PC-9 (cell line): ENCODE data around the gene SLC8A1. TPM values are rescaled to one million over a fixed set of nuclear protein-coding genes. Genes with fewer than 3 reads are reported as not detected.

Experiments used
- BruUV-seq: library from RNA; stranded (reverse); fragments of 400-500 nt; replicated peaks from 2 replicates; lab custom pipeline; 2021; lab: Mats Ljungman, UMichigan
- CTCF ChIA-PET: fragments of 300-600 bp; sonication (Branson Sonifier 250); formaldehyde crosslinking; loops from one replicate; lab custom pipeline; 2022; ENCODE audit warnings: antibody characterized with exemption; lab: Charles Lee
- POLR2A ChIA-PET: fragments of 300-600 bp; sonication (Branson Sonifier 250); formaldehyde crosslinking; loops from one replicate; lab custom pipeline; 2022; ENCODE audit warnings: antibody characterized with exemption; ENCODE audit not compliant: unreplicated experiment; lab: Charles Lee
- DNase-seq, 2 experiments: peaks; one replicate each; pipeline versions ENCODE4 v3.0.0 to v3.0.0-alpha.2; 2015 to 2022; ENCODE audit warnings: mixed read lengths in 1 of 2
- H2AFZ ChIP-seq: fragments of 200-600 bp; sonication (generic); 2 replicates; pipeline ENCODE4 v1.8.1; 2017; ENCODE audit warnings: antibody characterized with exemption
- H3F3A ChIP-seq: fragments of 200-600 bp; sonication (generic); 2 replicates; pipeline ENCODE4 v1.8.1; 2017; ENCODE audit warnings: antibody characterized with exemption, mild to moderate bottlenecking, low read depth; ENCODE audit not compliant: insufficient read depth
- H3K27ac ChIP-seq: fragments of 200-600 bp; sonication (generic); 2 replicates; pipeline ENCODE4 v1.6.1; 2016; ENCODE audit warnings: mixed run types
- H3K27me3 ChIP-seq: fragments of 200-600 bp; sonication (generic); 2 replicates; pipeline ENCODE4 v1.6.1; 2016; ENCODE audit warnings: low read depth, mixed run types; ENCODE audit not compliant: insufficient read depth
- H3K36me3 ChIP-seq: fragments of 200-600 bp; sonication (generic); 2 replicates; pipeline ENCODE4 v1.6.1; 2016; ENCODE audit warnings: low read depth, mixed run types
- H3K4me1 ChIP-seq: fragments of 200-600 bp; sonication (generic); replicated peaks from 2 replicates; pipeline ENCODE4 v1.6.1; 2016; ENCODE audit warnings: mixed run types; ENCODE audit not compliant: insufficient read depth
- H3K4me2 ChIP-seq: fragments of 200-600 bp; sonication (generic); 2 replicates; pipeline ENCODE4 v1.6.1; 2017; ENCODE audit warnings: mixed run types
- H3K4me3 ChIP-seq: fragments of 200-600 bp; sonication (generic); 2 replicates; pipeline ENCODE4 v1.6.1; 2016; ENCODE audit warnings: mixed run types
- H3K79me2 ChIP-seq: fragments of 200-600 bp; sonication (generic); 2 replicates; pipeline ENCODE4 v1.6.1; 2017; ENCODE audit warnings: low read depth, mixed run types
- H3K9me2 ChIP-seq: fragments of 200-600 bp; sonication (generic); 2 replicates; pipeline ENCODE4 v1.8.1; 2017; ENCODE audit warnings: mild to moderate bottlenecking; ENCODE audit not compliant: insufficient read depth
- H3K9me3 ChIP-seq: fragments of 200-600 bp; sonication (generic); 2 replicates; pipeline ENCODE4 v1.8.1; 2016; ENCODE audit warnings: low read depth; ENCODE audit not compliant: insufficient read depth
- H4K20me1 ChIP-seq: fragments of 200-600 bp; sonication (generic); 2 replicates; pipeline ENCODE4 v1.8.1; 2017; ENCODE audit not compliant: insufficient read depth
- EZH2 ChIP-seq: fragments of 200-600 bp; sonication (generic); IDR thresholded peaks from 2 replicates; pipeline ENCODE4 v1.8.0; 2017; ENCODE audit warnings: antibody characterized with exemption, low read depth
- intact Hi-C: fragments of 100-400 bp; cut with micrococcal nuclease; formaldehyde crosslinking; loops from one replicate; pipeline ENCODE4 v1.10.0; 2022; ENCODE audit not compliant: unreplicated experiment
- total RNA-seq: library from RNA; stranded (reverse); gene quantifications from 2 replicates; pipeline ENCODE4 v1.2.3, GENCODE V29; 2021
- TF ChIP-seq, protein P1 (sequence below): fragments of 200-600 bp; sonication (generic); conservative IDR thresholded peaks from 2 replicates; pipeline ENCODE4 v1.6.1; 2017; ENCODE audit warnings: mixed run types, antibody characterized with exemption, mild to moderate bottlenecking, moderate library complexity

The SLC8A1 gene
- total RNA-seq, 1 experiment from 2014 or later, result 13.5 TPM

DNA sequence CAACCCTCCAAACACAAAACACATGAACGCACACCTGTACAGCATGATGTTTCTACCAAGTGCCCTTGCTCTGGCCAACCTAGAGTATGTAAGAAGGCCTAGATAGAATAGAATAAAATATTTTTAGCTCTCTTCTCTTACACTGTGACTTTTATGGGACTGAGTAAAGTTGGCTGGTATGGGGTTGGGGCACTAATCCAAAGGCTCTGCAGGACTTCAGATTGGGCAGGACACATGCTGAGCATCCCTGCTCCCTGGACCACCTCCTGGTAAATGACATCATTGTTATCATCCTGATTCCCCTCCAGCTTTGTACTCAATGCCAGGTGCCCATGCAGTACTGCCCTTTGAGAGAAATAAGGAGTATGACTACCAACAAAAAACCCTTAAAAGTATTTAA lies 322.2 kb downstream of the SLC8A1 start:
- H3K4me1 ChIP-seq, result no peaks in the 10 kb centered on the region
- no peaks in the 10 kb centered on the region for H4K20me1 ChIP-seq
- no peaks in the 10 kb centered on the region for H3K79me2 ChIP-seq
- no peak for DNase-seq
- CTCF ChIA-PET, result no interaction called here
- H3K9me2 ChIP-seq, result no peaks in the 10 kb centered on the region; the same call in 1 of the 2 replicates
- POLR2A ChIA-PET, result no interaction called here
- H3K27me3 ChIP-seq, result no peaks in the 10 kb centered on the region
- no peaks in the 10 kb centered on the region for H3K9me3 ChIP-seq
- no peaks in the 10 kb centered on the region for H3K36me3 ChIP-seq
- no TSS peak for BruUV-seq
- no peak overlapping the region for H3K4me3 ChIP-seq
- TF ChIP-seq, protein P1, sequence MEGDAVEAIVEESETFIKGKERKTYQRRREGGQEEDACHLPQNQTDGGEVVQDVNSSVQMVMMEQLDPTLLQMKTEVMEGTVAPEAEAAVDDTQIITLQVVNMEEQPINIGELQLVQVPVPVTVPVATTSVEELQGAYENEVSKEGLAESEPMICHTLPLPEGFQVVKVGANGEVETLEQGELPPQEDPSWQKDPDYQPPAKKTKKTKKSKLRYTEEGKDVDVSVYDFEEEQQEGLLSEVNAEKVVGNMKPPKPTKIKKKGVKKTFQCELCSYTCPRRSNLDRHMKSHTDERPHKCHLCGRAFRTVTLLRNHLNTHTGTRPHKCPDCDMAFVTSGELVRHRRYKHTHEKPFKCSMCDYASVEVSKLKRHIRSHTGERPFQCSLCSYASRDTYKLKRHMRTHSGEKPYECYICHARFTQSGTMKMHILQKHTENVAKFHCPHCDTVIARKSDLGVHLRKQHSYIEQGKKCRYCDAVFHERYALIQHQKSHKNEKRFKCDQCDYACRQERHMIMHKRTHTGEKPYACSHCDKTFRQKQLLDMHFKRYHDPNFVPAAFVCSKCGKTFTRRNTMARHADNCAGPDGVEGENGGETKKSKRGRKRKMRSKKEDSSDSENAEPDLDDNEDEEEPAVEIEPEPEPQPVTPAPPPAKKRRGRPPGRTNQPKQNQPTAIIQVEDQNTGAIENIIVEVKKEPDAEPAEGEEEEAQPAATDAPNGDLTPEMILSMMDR, result no peak
- no peak for TF ChIP-seq EZH2
- intact Hi-C loops, result no loop called here
- H3F3A ChIP-seq, result no peaks in the 10 kb centered on the region
- no peak overlapping the region for H3K4me2 ChIP-seq
- H3K27ac ChIP-seq, result no peak overlapping the region
- no peak overlapping the region for H2AFZ ChIP-seq

DNA sequence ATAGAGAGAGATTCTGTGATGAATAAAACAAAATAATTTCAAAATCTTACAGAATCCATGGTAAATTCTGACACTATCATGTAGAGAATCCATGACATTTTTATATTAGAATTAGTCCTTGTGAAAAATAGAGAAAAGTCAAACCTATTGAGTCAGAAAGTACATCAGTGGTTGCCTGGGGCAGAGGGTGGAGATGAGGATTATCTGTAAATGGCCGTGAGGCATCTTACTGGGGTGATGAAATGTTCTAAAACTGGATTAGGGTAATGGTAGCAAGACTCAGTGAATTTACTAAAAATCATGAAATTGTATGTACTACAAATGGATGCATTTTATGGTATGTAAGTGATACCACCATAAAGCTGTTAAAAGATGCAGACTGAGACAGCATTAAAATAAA lies 323.1 kb downstream of the SLC8A1 start:
- H3K36me3 ChIP-seq, result no peaks in the 10 kb centered on the region
- ChIA-PET CTCF (no interaction called here), POLR2A (no interaction called here)
- no peaks in the 10 kb centered on the region for H3K4me1 ChIP-seq
- no peak overlapping the region for H2AFZ ChIP-seq
- H3F3A ChIP-seq, result no peaks in the 10 kb centered on the region
- H3K4me3 ChIP-seq, result no peak overlapping the region
- no peaks in the 10 kb centered on the region for H3K27me3 ChIP-seq
- intact Hi-C loops, result no loop called here
- H3K9me2 ChIP-seq, result no peaks in the 10 kb centered on the region; the same call in 1 of the 2 replicates
- H3K27ac ChIP-seq, result no peak overlapping the region
- BruUV-seq, result no TSS peak
- TF ChIP-seq, protein P1, result no peak
- TF ChIP-seq EZH2, result no peak
- no peak for DNase-seq
- no peaks in the 10 kb centered on the region for H4K20me1 ChIP-seq
- H3K9me3 ChIP-seq, result no peaks in the 10 kb centered on the region
- H3K4me2 ChIP-seq, result no peak overlapping the region
- H3K79me2 ChIP-seq, result no peaks in the 10 kb centered on the region

DNA sequence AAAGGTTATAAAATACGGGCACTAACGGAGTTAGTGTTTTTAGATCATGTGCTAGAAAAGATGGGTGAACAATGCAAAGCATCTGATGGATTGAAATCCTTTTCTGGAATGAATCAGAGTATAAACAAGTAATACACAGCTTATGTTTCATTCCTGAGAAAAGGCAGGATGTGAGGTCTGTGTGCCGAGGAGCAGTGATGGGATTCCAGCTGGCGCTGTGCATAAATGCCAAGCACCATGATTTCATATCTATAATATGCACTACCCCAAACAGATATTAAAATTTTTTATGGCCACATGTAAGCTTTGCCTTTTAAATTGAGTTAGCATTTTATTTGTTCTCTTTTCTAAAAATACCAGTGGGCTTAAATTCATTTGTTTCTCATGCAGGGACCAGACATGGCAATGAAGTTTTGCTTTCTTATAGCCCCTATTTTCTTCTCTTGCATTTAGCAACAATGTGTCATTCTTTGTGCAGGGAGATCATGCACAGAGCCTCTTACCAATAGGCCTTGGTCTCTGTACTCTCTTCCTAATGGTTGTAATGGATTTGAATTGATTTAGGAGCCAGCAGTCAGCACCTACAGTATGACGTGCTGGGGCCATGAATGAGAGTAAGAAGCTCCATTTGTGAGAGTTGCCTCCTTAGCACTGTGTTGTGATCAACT lies 323.9 kb downstream of the SLC8A1 start:
- ChIA-PET CTCF (no interaction called here), POLR2A (no interaction called here)
- Histone ChIP-seq H3K9me2 (no peaks in the 10 kb centered on the region; the same call in 1 of the 2 replicates), H3K4me3 (no peak overlapping the region), H4K20me1 (no peaks in the 10 kb centered on the region), H3K27me3 (no peaks in the 10 kb centered on the region), H3K9me3 (no peaks in the 10 kb centered on the region), H3K36me3 (no peaks in the 10 kb centered on the region), H3K27ac (no peak overlapping the region), H2AFZ (no peak overlapping the region), H3K79me2 (no peaks in the 10 kb centered on the region), H3F3A (no peaks in the 10 kb centered on the region), H3K4me1 (no peaks in the 10 kb centered on the region), H3K4me2 (no peak overlapping the region)
- DNase-seq, result no peak
- intact Hi-C loops, result no loop called here
- no peak for TF ChIP-seq EZH2
- TF ChIP-seq, protein P1, result no peak
- no TSS peak for BruUV-seq
